ENCODE data around the gene UFSP1.
"Not testable (repeated sequence)": the region's sequence is repeated elsewhere in the genome, so short reads cannot be mapped to it uniquely, and the experiment has no call there.

GRCh38 chr7:100919779-100920437 lies 30.4 kb upstream of the UFSP1 start:
- not testable (repeated sequence) for TF ChIP-seq CTCF (IDR thresholded peaks at IDR 0.05; ENCODE audit: insufficient read depth, low read length, poor library complexity, severe bottlenecking); EZH2phosphoT487 (conservative IDR thresholded peaks at IDR 0.05; ENCODE audit: low read length)

Data from SU-DHL-6 (cell line).